Measurements from ENCODE around the gene PREX1. TPM values are rescaled to one million over a fixed set of nuclear protein-coding genes. Genes with fewer than 3 reads are reported as not detected.
"Not testable (repeated sequence)": the region's sequence is repeated elsewhere in the genome, so short reads cannot be mapped to it uniquely, and the experiment has no call there.

The PREX1 gene
- total and polyA plus RNA-seq, 2 donors, result 12.6 to 18.1 TPM

DNA sequence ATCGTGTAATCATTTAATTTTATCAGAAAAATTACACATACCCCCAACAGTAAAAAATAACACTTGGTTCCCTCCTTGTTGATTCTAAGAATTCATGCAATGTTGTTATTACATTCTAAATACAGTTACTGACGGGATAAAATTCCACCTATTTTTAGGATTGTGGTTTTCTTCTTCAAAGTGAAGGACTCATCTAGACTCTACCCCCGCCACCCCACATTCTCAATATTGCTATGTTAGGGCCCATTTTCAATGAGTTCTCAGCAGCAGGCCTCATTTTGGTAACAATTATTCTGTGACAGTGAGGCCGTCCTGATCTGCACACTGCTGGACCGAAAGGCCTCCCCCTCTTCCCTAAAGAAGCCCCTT, 43.5 kb downstream of the PREX1 start:
- Histone ChIP-seq H3K4me3 (ENCODE audit: low read depth, low read length) (no peak overlapping the region), H3K36me3 (ENCODE audit: insufficient read depth) (no peaks in the 10 kb centered on the region), H3K27ac (ENCODE audit: low read depth) (no peak overlapping the region), H3K4me1 (ENCODE audit: insufficient read depth) (no peaks in the 10 kb centered on the region)
- no peak for DNase-seq (ENCODE audit: extremely low spot score)
- WGBS, result 79% methylated on average over 5 of the region's 5 CpGs

DNA sequence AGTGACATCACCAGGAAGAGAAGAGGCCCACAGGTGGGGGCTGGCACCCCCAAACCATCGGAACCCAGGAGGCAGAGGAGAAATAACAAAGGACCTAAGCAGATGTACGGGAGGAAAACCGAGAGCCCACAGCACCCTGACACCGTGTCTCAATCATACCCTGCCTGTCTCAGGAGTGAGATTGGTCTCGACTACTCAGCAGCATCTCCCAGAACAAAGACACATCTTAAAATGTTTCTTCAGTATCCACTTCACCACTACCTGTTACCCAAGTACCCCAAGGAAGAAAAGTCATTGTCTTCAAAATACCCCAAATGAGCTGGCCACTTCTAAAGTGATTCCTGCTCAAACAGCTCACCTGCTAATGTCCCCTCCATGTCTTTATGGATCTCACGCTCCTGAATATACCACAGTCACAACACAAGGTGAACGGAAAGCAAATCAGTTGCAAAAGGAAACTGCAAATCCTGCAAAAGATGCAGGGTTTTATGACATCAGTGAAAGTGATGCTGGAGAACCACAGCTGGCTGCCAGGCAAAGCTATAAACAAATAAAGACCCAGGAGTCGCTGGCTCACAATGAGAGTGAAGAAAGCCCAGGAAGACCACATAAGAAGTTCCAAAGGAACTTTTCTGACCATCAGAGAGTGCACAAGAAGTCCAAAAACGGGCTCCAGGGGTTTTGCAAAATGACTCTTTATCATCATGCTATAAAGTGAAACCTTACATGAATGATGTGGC, 44.1 kb downstream of the PREX1 start:
- no peak overlapping the region for H3K4me3 ChIP-seq (ENCODE audit: low read depth, low read length)
- H3K4me1 ChIP-seq (ENCODE audit: insufficient read depth), result no peaks in the 10 kb centered on the region
- H3K36me3 ChIP-seq (ENCODE audit: insufficient read depth), result no peaks in the 10 kb centered on the region
- no peak for DNase-seq (ENCODE audit: extremely low spot score)
- 71% methylated on average over 9 of the region's 9 CpGs for WGBS
- H3K27ac ChIP-seq (ENCODE audit: low read depth), result no peak overlapping the region

DNA sequence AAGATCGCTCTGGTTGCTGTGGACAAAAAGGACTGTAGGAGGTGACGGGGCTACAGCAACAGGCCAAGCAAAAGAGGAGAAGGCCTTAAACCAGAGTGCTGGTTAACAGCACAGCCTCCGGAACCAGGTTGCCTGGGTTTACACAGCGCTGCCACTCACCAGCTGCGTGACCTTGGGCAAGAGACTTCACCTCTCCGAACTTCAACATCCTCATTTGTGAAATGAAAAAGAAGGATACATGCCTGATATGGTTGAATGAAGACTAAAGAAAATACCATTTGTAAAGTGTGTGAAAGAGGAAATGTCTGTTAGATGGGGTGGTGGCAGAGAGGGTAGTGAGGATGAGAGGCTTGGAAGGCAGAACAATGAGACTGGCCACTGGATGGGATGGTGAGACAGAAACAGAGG, 44.9 kb downstream of the PREX1 start:
- DNase-seq (ENCODE audit: extremely low spot score), result no peak
- H3K27ac ChIP-seq (ENCODE audit: low read depth), result no peak overlapping the region
- H3K4me1 ChIP-seq (ENCODE audit: insufficient read depth), result no peaks in the 10 kb centered on the region
- WGBS, result 93% methylated on average over 6 of the region's 6 CpGs
- H3K4me3 ChIP-seq (ENCODE audit: low read depth, low read length), result no peak overlapping the region
- no peaks in the 10 kb centered on the region for H3K36me3 ChIP-seq (ENCODE audit: insufficient read depth)

DNA sequence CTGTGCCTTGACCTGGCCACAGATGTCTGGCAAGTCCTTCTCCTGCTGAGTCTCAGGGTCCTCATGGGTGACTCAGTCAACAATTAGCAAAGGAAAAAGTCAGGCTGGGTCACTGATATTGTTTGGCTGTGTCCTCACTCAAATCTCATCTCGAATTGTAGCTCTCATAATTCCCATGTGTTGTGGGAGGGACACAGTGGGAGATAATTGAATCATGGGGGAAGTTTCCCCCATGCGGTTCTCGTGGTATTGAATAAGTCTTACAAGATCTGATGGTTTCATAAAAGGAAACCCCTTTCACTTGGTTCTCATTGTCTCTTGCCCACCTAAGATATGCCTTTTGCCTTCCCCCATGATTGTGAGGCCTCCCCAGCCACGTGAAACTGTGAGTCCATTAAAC, 45.7 kb downstream of the PREX1 start:
- no peak overlapping the region for H3K4me3 ChIP-seq (ENCODE audit: low read depth, low read length)
- no peak overlapping the region for H3K27ac ChIP-seq (ENCODE audit: low read depth)
- no peaks in the 10 kb centered on the region for H3K36me3 ChIP-seq (ENCODE audit: insufficient read depth)
- DNase-seq (ENCODE audit: extremely low spot score), result no peak
- WGBS, result 84% methylated on average over 4 of the region's 4 CpGs
- no peaks in the 10 kb centered on the region for H3K4me1 ChIP-seq (ENCODE audit: insufficient read depth)

DNA sequence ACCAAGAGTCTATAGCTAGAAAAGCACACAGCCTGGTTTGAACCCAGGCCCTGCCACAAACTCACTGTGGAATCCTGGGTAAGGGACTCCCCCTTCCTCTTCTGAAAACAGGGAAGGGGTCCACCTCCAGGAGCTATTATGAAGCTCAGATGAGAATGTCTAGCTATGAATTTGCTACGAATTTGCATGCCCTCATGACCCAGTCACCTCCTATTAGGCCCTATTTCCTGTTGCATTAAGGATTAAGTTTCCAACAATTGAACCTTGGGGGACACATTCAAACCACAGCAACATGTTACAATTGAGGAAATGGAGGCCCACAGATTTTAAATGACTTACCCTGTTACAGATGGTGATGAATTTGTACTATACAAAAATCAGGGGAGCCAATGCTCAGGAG, 46.2 kb downstream of the PREX1 start:
- Histone ChIP-seq H3K27ac (ENCODE audit: low read depth) (no peak overlapping the region), H3K4me3 (ENCODE audit: low read depth, low read length) (no peak overlapping the region), H3K4me1 (ENCODE audit: insufficient read depth) (no peaks in the 10 kb centered on the region), H3K36me3 (ENCODE audit: insufficient read depth) (no peaks in the 10 kb centered on the region)
- no peak for DNase-seq (ENCODE audit: extremely low spot score)
- WGBS, result 59% methylated on average over 1 of the region's 1 CpG

DNA sequence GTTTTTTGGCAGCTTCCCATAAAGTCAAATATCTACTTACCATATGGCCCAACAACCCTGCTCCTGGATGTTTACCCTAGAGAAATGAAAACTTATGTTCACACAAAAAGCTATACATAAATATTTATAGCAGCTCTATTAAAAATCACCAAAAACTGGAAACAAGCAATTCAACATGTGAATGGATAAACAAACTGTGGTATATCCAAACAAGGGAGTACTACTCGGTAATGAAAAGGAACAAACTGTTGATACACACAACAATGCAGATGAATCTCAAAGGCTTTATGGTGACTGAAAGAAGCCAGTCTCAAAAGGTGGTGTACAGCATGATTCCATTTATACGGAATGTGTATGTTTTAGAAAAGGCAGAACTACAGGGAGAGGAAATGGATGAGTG, 48.4 kb downstream of the PREX1 start:
- 94% methylated on average over 2 of the region's 2 CpGs for WGBS
- Histone ChIP-seq H3K27ac (ENCODE audit: low read depth) (no peak overlapping the region), H3K36me3 (ENCODE audit: insufficient read depth) (no peaks in the 10 kb centered on the region), H3K4me3 (ENCODE audit: low read depth, low read length) (no peak overlapping the region), H3K4me1 (ENCODE audit: insufficient read depth) (no peaks in the 10 kb centered on the region)
- no peak for DNase-seq (ENCODE audit: extremely low spot score)

DNA sequence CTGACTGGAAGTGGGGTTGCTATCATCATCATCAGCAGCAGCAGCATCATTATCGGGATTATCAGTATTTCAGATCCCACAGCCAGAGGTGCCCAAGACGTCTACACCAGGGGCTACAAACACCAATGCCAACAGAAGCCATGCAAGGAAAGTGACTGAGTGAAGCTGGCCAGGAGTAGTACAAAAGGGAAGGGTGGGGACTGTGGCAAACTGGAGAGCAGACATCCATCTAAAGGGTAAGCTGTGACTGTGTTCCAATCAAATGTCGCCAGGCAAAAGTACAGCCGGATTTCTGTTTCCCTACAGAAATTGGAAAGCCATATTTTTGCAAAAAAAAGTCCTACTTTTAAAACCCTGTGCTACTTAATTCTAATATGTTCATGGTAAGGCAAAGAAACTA, 50.0 kb downstream of the PREX1 start:
- Histone ChIP-seq H3K4me1 (ENCODE audit: insufficient read depth) (no peaks in the 10 kb centered on the region), H3K36me3 (ENCODE audit: insufficient read depth) (no peaks in the 10 kb centered on the region), H3K27ac (ENCODE audit: low read depth) (no peak overlapping the region), H3K4me3 (ENCODE audit: low read depth, low read length) (no peak overlapping the region)
- WGBS, result 91% methylated on average over 4 of the region's 4 CpGs
- DNase-seq (ENCODE audit: extremely low spot score), result no peak

DNA sequence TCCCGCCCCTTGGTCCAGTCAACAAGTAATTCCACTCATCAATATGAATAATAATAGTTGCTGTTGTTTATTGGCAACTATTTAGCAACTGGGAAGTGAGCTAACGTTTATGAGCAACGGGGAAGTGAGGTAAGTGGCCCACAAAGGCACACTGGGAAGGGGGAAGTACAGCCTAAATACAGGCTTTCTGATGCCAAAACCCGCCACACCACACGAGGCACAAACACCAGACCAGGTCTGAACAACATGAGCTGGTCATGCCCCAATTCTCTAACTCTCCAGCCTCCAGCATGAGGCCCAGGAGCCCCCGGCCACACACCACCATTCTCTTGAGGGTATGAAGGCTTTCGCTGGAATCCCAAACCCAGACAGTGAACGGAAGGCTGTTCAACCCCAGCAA, 50.8 kb downstream of the PREX1 start:
- no peak for DNase-seq (ENCODE audit: extremely low spot score)
- WGBS, result 91% methylated on average over 8 of the region's 8 CpGs
- no peak overlapping the region for H3K27ac ChIP-seq (ENCODE audit: low read depth)
- no peaks in the 10 kb centered on the region for H3K4me1 ChIP-seq (ENCODE audit: insufficient read depth)
- H3K36me3 ChIP-seq (ENCODE audit: insufficient read depth), result no peaks in the 10 kb centered on the region
- H3K4me3 ChIP-seq (ENCODE audit: low read depth, low read length), result no peak overlapping the region

DNA sequence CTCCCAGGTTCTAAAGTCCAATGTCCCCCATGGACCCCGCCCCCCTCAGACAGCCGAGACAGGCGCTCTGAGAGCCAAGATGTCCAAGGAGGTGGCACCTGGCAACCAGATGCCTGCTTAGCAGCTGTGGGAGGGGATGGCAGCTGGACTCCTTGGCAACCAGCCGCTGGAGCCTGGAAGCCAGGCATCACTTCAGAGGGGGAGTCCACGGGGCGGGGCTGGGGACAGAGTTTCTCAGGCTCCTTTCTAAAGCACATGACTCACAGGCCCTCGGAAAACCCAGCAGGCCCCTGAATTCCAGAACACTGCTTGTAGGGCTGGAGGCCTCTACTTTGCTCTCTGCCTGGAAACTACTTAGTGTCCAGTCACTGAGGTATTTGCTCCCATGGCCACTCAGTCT, 51.5 kb downstream of the PREX1 start:
- no peak overlapping the region for H3K27ac ChIP-seq (ENCODE audit: low read depth)
- H3K36me3 ChIP-seq (ENCODE audit: insufficient read depth), result no peaks in the 10 kb centered on the region
- no peaks in the 10 kb centered on the region for H3K4me1 ChIP-seq (ENCODE audit: insufficient read depth)
- H3K4me3 ChIP-seq (ENCODE audit: low read depth, low read length), result no peak overlapping the region
- no peak for DNase-seq (ENCODE audit: extremely low spot score)
- WGBS, result 88% methylated on average over 7 of the region's 7 CpGs

DNA sequence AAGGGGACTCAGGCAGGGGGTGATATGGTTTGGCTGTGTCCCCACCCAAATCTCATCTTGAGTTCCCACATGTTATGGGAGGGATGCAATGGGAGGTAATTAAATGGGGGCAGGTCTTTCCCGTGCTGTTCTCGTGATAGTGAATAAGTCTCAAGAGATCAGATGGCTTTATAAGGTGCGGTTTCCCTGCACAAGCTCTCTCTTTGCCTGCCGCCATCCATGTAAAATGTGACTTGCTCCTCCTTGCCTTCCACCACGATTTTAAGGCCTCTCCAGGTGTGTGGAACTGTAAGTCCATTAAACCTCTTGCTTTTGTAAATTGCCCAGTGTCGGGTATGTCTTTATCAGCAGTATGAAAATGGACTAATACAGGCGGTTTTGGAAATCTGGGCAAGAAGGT, 52.3 kb downstream of the PREX1 start:
- not testable (repeated sequence) for H3K27ac ChIP-seq (ENCODE audit: low read depth); H3K4me3 ChIP-seq (ENCODE audit: low read depth, low read length); H3K4me1 ChIP-seq (ENCODE audit: insufficient read depth); DNase-seq (ENCODE audit: extremely low spot score); H3K36me3 ChIP-seq (ENCODE audit: insufficient read depth)
- 95% methylated on average over 7 of the region's 7 CpGs for WGBS

DNA sequence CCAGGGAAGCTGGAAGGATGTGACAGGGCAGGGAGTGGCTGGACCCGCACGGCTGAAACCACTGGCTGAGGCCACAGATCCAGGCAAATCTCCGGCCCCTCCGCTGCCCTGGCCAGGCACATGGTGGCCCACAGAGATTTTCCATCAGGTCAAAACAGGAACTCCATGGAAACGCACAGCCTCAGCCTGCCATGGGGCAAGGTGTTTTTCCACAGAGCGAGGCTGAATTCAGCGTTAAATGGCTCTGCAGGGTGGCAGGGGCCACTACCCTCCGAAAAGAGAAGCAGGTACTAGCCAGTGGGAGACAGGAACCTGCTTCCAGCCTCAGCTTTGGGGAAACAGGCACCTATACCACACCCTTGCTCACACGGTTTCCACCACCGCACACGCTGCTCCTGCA, 53.1 kb downstream of the PREX1 start:
- H3K27ac ChIP-seq (ENCODE audit: low read depth), result no peak overlapping the region
- WGBS, result 83% methylated on average over 11 of the region's 11 CpGs
- no peak overlapping the region for H3K4me3 ChIP-seq (ENCODE audit: low read depth, low read length)
- DNase-seq (ENCODE audit: extremely low spot score), result no peak
- no peaks in the 10 kb centered on the region for H3K36me3 ChIP-seq (ENCODE audit: insufficient read depth)
- H3K4me1 ChIP-seq (ENCODE audit: insufficient read depth), result no peaks in the 10 kb centered on the region

DNA sequence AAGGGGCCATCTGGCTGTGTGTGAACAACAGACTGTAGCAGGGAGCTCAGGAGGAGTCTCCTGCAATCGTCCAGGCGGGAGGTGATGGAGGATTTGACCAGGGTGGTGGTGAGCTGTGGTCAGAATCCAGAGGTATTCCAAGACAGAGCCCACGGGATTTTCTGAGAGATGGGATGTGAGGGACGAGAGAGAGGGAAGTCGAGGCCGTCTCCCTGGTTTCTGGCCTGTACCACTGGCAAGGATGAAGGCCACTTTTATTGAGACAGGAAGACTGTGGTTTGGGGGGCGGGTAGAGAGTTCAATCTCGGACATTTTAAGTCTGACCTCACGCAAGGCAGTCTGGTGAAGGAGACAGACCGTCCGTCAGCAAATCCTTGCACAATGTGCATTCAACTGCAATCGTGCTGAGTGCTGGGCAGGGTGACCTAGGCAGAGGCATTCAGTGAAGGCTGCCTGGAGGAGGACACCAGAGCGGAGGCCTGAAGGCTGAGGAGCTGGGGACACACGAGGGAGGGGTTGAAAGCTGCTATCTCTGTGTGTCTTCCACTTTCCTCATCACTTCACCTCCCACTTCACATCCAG, 53.9 kb downstream of the PREX1 start:
- H3K36me3 ChIP-seq (ENCODE audit: insufficient read depth), result no peaks in the 10 kb centered on the region
- no peak overlapping the region for H3K27ac ChIP-seq (ENCODE audit: low read depth)
- no peaks in the 10 kb centered on the region for H3K4me1 ChIP-seq (ENCODE audit: insufficient read depth)
- no peak overlapping the region for H3K4me3 ChIP-seq (ENCODE audit: low read depth, low read length)
- no peak for DNase-seq (ENCODE audit: extremely low spot score)
- 70% methylated on average over 14 of the region's 14 CpGs for WGBS

DNA sequence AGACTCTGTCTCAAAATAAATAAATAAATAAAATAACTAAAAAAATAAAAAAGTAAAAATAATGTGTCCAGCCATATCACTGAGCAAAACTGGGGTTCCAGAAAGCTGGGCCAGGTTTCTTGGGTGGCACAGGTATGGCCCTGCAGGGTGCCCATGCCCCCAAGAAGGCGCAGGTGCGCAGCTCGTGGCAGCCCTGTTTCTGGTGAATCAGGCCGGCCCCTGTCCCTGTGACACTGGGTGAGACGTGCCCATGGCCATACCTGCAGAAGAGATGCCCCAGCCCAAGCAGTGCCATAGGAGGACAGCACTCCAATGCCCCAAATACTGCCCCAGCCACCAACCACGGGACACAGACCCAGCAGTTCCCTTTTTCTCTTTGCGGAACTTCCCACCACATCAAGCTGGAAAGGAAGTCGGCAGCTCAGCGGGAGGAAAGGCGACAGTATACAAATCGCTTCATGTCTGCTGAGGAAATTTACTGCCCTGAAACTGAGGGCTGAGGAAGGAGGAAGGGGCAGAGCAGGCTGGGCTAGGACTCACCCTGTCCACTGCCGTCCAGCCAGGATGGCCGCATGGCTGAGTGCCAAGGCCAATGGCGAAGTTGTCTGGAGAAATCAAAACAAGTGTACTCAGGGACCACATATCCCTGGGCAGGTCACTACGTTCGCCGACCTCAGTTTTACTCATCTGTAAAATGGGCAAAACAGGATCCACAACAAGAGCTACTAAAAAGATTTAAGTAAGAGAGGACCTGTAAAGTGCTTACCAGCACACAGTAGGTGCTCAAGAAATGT, 55.4 kb downstream of the PREX1 start:
- H3K27ac ChIP-seq (ENCODE audit: low read depth), result no peak overlapping the region
- H3K36me3 ChIP-seq (ENCODE audit: insufficient read depth), result no peaks in the 10 kb centered on the region
- no peaks in the 10 kb centered on the region for H3K4me1 ChIP-seq (ENCODE audit: insufficient read depth)
- H3K4me3 ChIP-seq (ENCODE audit: low read depth, low read length), result no peak overlapping the region
- DNase-seq (ENCODE audit: extremely low spot score), result no peak
- 76% methylated on average over 17 of the region's 17 CpGs for WGBS

DNA sequence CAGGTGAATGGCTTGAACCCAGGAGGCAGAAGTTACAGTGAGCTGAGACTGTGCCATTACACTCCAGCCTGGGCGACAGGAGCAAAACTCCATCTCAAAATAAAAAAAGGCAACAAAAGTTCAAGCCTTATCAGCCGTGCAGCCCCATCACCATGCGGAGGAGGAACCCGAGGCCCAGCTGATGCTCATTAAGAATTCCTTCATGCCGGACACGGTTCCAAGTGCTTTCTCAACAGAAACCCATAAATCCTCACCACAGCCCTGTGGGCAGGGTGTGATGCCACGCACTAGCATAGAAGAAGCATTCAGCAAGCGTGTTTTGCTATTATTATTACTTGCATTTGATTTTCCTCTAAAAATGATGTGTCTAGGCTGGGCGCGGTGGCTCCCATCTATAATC, 56.3 kb downstream of the PREX1 start:
- DNase-seq (ENCODE audit: extremely low spot score), result no peak
- Histone ChIP-seq H3K4me1 (ENCODE audit: insufficient read depth) (no peaks in the 10 kb centered on the region), H3K4me3 (ENCODE audit: low read depth, low read length) (no peak overlapping the region), H3K36me3 (ENCODE audit: insufficient read depth) (no peaks in the 10 kb centered on the region), H3K27ac (ENCODE audit: low read depth) (no peak overlapping the region)
- WGBS, result 49% methylated on average over 10 of the region's 10 CpGs
